NCI-H1417 (cell line): ENCODE data around the gene TUBB.
"Not testable (repeated sequence)": the region's sequence is repeated elsewhere in the genome, so short reads cannot be mapped to it uniquely, and the experiment has no call there.

Experiments
- DNase-seq, 3 experiments: peaks; one replicate each; lab custom pipeline; 2025; lab: John Stamatoyannopoulos, UW

TUBB gene

GRCh38 chr6:30717845-30718720 lies 2.1 kb upstream of the TUBB start:
- not testable (repeated sequence) for DNase-seq

GRCh38 chr6:30719356-30719755 lies 796 bp upstream of the TUBB start:
- DNase-seq = peak in 1 of 3 experiments; percentile 81

- DNase-seq = peak; percentile 64 to 88 (median 78)
These were observed 616 bp downstream of the TUBB start for GRCh38 chr6:30720738-30721197.

- DNase-seq = peak; percentile 89 to 93 (median 91)
These were observed 1.3 kb downstream of the TUBB start for GRCh38 chr6:30721198-30722024.

- not testable (repeated sequence) for DNase-seq
These were observed 1.8 kb downstream of the TUBB start for GRCh38 chr6:30722025-30722279.

GRCh38 chr6:30722280-30723112 lies 2.3 kb downstream of the TUBB start:
- peak; percentile 58 to 84 (median 69) for DNase-seq

- not testable (repeated sequence) for DNase-seq
These were observed 3.1 kb downstream of the TUBB start for GRCh38 chr6:30723159-30723842.

GRCh38 chr6:30723843-30724741 lies 3.9 kb downstream of the TUBB start:
- DNase-seq = peak in 1 of 3 experiments; percentile 79

GRCh38 chr6:30724906-30725667 lies 4.9 kb downstream of the TUBB start:
- DNase-seq = peak in 1 of 3 experiments; percentile 66

GRCh38 chr6:30725713-30726505 lies 5.8 kb downstream of the TUBB start:
- DNase-seq = peak in 2 of 3 experiments; percentile 14 to 42

GRCh38 chr6:30726506-30727413 lies 6.6 kb downstream of the TUBB start:
- DNase-seq = peak in 1 of 3 experiments; percentile 39

- peak in 2 of 3 experiments; percentile 3 to 30 for DNase-seq
These were observed 7.9 kb downstream of the TUBB start for GRCh38 chr6:30727920-30728553.

GRCh38 chr6:30730601-30731435 lies 10.7 kb downstream of the TUBB start:
- DNase-seq = peak; percentile 81 to 92 (median 82)

GRCh38 chr6:30732237-30732943 lies 12.2 kb downstream of the TUBB start:
- no peak for DNase-seq

- DNase-seq = no peak
These were observed 15.6 kb downstream of the TUBB start for GRCh38 chr6:30735668-30736314.
